CD4-positive, alpha-beta T cell treated with Interleukin-1 beta for 1 hour (primary cell): ENCODE results near the gene EEF1A2.

Experiments used
- DNase-seq, 2 donors: peaks; one replicate each; pipeline ENCODE4 v3.0.0-alpha.2; 2020 to 2022

The EEF1A2 gene

DNA sequence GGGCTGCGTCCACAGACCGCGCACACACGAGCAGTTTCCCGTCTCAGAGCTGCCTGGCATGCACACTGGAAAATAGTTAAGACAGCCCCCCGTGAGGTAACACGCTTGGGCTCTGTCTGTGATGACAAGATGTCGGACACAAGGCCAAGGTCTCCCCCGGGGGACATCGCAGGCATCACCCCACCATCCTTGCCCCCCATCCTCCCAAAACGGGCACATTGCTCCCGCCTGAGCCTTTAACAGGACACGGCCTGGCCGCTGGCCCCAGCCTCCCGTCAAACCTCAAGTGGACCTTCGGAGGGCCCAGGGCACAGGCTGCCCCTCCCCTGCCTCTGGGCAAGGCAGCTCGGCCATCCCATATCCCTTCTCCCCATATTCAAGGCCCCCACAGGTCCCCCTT is 32.0 kb downstream of the EEF1A2 start:
- no peak for DNase-seq

GRCh38 chr20:63466250-63466825 is 32.5 kb downstream of the EEF1A2 start:
- no peak for DNase-seq

GRCh38 chr20:63465380-63466249 is 33.3 kb downstream of the EEF1A2 start:
- no peak for DNase-seq

DNA sequence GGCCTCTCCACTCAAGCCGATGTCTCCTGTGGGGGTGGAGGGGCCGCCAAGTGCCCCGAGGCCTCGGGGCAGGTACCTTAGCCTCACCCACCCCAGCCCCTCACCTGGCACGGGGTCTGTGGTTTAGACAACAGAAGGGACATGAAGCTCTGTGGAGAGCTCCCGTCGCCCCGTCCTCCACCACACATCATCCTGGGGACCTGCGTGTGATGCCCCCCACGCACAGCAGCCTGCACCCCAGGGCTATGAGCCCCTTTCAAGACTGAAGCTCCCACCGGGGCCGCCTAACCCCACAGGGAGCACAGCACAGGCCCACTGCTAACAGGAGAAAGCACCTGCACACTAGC is 34.6 kb downstream of the EEF1A2 start:
- DNase-seq, result no peak

DNA sequence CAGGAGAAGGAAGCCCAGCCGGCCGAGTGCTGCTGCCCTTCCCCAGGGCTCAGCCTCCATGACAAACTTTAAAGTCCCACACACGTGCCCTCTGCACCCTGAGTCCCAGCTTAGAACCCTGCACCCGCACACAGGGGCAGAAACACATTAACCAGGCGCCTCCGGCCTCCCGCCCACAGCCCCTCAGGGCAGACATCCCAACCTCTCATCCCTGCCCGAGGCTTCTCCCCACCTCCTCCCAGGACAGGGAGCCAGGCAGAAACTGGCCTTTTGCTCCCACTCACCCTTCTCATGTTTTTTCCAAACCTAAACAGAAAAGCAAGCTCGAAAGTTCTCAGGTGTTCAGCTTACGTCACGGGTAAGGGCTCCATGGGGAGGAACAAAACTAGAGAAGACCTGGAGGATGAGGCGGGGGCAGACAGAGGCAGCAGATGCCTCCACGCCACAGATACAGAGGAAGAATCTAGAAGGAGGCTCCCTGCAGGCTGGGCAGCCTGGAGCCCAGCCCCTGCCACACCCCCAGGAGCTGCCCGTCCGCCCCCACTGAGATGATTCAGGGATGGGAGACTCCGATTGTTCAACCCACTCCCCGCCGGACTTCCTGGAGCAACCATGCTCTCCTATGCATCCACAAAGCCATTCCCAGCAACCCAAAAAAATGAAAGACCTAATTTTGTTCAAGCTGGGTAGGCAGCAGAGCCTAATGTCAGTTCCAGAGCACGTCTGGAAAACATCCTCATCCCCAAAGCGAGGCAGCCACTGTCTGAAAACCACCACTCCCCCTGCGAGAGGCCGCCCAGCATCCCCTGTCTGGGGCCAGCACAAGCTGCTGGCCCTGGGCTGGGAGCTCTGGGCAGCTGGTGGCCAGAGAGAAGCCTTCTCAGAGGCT is 35.2 kb downstream of the EEF1A2 start:
- DNase-seq, result no peak

DNA sequence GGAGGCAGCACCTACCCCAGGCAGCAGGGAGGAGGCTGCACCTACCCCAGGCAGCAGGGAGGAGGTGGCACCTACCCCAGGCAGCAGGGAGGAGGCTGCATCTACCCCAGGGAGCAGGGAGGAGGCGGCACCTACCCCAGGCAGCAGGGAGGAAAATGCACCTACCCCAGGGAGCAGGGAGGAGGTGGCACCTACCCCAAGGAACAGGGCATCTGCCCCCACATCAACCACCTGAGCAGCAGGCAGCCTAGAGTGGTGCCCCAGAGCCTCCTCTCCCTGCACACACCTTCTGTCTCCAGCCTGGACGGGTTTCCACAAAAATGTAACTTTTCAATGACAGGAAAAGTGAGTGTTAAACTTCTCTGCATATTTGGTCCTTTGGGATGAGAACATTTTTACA is 36.6 kb downstream of the EEF1A2 start:
- DNase-seq, result no peak

DNA sequence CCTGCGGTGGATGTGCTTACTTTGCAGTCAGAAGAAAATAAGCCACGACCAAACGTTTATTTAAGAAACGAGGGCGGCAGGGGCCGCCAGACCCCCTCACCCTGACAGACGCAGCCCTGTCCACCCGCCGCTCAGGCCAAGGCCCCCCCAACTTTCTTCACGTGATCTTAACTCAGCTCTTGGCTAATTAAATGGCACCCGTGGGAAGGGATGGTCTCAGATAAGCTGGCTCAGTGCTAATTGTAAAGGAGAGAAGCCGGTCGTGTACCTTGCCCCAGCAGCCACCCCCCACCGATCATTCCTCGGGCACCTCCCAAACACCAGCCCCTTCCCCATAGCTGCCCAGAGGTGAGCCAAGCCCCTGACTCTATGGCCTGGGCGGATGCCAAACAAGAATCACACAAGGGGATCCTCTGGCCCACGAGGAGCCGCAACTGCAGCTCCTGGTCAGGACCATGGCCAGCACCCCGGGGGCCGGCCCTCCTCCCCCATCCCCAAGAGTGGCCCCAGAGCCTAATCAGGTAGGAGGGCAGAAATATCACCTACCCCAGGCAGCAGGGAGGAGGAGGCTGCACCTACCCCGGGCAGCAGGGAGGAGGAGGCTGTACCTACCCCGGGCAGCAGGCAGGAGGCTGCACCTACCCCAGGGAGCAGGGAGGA is 37.6 kb downstream of the EEF1A2 start:
- no peak for DNase-seq

DNA sequence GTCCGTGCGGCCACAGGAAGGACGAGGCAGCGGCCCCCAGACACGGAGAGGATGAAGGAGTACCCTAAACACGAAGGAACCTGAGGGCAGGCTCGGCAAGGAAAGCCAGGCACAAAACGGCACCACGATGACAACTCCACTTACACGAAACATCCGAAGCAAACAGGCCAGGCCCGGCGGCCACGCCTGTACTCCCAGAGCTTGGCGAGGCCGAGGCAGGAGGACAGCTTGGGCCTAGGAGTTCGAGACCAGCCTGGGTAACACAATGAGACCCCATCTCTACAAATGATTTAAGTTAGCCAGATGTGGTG is 39.9 kb downstream of the EEF1A2 start:
- no peak for DNase-seq

DNA sequence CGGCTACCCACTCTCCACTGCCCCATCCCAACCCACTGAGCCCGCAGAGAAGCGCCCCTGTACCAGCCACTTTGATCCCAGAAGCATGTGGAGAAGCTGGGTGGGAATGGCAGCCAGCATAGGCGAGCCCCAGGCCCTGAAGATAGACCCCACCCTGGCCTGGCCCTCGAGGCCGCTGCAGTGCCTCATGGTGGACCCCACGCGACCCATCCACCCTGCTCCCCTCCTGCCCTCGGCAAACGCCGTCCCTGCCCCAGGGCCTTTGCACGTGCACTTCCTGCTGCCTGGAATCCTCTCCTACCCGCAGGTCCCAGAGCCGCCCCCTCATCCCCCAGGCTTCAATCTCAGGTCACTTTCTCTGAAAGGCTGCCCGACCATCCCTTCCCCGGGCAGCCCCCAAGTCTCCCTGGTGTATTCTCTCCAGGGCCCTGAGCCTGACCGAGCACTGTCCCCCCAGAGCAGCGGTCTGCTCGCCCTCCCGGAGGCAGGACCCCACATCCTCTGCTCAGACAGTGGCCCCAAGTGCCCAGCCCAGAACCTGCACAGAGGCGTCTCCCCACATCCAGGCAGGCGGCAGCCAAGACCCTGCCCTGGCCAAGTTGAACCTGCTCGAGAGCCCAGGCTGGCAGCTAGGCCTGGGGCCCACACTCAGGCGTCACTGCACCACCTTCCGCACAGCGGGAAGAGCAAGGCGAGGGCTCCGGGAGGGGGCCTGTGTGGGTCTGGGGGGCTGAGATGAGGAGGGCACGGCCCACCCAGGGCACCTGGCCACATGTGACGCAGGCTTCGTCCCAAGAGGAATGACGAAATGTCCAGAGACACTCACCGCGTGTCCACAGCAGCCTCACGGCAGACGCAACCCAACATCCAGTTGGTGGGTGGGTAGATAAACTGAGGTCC is 40.5 kb downstream of the EEF1A2 start:
- DNase-seq, result no peak

DNA sequence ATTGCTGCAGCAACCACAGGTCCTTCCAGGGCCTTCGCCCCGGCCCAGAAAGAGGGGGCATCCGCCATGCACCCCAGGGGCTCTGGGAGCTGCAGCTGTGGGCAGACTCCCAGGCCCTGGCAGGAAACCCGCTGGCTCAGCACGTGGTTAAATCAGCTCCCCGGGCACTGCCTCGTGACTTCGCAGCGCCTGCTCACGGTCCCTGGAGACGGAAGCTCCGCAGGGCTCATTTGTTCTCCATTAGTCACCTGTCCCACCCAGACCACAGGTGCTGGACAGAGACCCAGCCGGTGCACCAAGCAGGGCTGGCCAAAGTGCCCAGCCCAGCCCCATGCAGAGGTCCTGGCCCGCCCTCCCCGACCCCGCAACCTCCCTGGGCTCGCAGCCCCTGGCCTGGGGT is 41.1 kb downstream of the EEF1A2 start:
- DNase-seq, result no peak

DNA sequence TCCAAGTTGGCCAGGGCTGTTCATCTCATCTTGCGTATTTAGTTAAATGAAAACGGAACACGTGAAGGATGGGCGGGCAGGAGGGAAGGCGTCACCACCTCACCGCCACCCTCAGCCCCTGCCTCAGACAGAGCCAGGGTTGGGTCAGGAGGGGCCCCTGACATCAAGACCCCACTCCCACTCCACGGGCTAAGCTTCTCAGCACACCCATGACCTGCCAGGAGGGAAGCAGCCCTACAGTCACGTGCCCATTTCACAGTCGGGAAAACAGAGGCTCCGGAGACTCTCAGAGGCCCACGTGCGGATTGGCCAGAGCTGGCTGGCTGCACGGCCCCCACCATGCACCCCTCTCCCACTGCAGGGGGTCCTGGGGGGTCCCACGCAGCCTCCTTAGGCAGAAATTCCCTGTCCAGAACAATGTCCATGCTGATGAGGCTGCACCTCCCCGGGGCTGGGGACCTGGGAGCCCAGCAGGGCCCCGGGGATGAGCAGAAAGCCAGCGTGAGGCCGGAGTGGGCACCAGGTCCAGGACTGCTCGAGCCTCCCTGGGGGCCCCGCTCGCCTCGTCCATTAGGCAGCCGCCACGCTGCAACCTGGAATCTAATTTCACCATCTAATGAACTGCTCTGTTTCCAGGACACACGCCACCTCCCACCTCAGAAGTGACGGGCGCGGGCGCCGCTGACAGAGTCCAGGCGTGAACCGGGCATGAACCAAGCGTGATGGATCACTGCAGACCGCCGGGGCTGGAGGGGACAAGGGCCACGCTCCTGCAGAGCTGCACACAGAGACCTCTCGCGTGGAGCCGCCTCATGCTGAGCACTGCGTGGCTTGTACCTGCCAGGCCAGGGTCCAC is 42.2 kb downstream of the EEF1A2 start:
- no peak for DNase-seq

DNA sequence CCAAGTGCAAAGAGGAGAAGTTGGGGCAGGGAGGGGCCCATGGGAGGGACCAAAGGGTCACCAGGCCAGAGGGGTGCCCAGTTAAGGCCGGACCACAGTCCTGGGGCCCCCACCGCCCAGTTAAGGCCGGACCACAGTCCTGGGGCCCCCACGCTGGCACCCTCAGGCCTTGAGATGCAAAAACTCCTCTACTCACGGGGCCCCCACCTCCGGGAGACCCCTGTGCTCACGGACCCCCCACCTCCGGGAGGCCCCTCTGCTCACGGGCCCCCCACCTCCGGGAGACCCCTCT is 43.4 kb downstream of the EEF1A2 start:
- DNase-seq, result no peak

DNA sequence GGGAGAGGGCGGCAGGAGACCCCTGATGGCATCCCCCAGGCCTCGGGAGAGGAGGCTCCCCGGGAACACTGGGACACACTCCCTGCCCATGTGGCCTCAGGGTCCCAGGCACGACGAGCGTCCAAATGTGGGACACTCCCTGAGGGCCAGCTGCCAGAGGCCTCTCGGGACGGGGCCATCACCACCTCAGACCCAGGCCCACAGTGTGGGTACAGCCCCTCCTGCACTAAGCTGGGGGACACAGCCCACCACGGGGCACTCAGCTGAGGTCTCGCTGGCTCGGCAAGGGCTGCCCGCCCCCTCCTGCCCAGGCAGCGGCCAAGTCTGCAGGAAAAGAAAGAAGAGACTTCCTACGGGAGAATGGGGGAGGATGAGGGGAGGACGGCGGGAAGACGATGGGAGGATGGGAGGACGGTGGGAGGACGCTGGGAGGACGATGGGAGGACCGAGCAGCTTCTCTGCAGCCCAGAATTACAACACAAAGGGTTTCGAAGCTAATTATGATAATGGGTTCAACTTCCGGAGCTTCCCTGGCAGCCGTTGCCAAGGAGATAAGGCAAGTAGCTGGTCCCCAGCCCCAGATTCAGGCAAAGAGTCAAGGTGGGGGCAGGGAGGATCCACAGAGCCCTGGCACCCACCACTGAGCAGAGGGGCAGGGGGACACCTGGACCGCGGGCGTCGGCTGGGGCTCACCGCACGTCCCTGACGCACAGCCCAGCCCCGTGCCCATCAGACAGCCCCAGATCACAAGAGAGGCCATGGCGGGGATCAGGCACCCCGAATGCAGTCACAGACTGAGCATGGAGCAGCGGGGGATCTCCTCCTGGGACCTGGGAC is 43.9 kb downstream of the EEF1A2 start:
- DNase-seq, result no peak

GRCh38 chr20:63452821-63453523 is 45.9 kb downstream of the EEF1A2 start:
- no peak for DNase-seq

DNA sequence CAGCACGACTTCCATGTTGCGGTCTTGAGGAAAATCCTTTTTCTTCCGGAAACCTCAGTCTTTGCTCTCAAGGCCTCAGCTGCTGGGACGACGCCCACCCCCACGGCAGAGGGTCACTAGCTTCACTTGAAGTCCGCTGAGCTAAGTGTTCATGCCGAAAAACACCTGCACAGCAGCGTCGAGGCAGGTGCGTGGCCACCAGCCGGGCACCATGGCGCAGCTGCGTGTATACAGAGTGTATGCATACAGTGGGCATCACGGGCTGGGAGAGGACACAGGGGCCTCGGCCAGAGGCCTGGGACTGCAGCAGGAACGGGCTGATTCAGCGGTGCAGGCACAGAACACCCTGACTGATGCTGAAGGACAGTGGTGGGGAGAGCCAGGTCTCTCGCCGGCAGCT is 46.5 kb downstream of the EEF1A2 start:
- no peak for DNase-seq

DNA sequence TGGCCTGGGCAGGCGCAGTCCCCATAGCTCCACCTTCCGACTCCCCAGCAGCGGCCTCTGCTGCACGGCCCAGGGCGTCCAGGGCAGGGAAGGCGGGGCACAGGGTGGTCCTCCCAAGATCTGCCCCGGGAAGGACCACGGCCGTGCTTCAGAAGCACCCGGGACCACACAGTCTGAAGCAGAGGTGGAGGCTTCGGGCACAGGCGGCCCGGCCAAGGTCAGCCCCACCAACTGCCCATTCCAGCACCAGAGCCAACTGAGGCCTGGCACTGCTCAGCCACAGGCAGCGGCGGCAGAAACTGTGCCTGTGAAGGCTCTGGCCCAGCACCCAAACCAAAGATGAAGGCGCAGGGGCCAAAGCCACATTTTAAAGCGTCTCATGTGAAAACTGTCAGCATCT is 47.1 kb downstream of the EEF1A2 start:
- DNase-seq, result no peak

- no peak for DNase-seq
These were observed 48.8 kb downstream of the EEF1A2 start for GRCh38 chr20:63449796-63450730.

DNA sequence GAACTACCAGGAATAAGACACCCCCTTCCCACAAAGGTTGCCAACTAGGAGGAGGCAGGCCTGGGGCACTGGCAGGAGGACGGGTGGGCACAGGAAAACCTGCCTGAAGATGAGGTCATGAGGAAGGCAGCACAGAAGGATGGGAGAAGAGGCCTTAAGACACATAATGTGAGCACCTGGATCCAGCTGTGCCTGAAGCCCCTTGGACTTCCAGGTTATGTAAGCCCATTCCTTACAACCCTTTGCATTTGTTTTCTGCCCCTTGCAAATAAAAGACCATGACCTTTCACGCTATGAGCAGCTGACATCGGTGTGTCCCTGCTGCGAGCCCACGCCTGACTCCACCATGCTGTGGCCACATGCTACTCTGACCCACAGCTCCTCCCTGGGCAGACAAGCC is 49.9 kb downstream of the EEF1A2 start:
- no peak for DNase-seq

DNA sequence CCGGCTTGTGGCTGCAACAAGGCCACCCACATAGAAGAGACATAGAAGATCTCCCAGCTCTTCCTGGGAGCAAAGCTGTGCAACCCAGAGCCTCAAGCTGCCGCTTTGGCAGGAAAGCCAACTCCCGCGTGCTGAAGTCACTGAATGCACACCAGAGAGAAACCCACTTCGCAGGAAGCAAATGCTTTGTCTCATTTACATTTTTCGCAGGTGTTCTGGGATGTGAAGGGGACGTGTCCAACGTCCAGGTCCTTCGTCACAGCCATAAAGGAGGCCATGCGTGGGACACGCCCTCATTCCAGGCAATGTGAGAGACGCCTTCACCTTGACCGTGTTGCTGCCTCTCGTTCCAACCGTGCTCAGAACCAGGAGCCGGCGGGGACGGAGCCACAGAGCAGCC is 50.9 kb downstream of the EEF1A2 start:
- DNase-seq, result no peak
